Activated CD8-positive, alpha-beta memory T cell treated with anti-CD3 and anti-CD28 coated beads, Interleukin-2, amount 10 ng/mL, durations not matched to agents 7 days and 5 days (primary cell): ENCODE results near the gene ALAS1. TPM values are rescaled to one million over a fixed set of nuclear protein-coding genes. Genes with fewer than 3 reads are reported as not detected.
A peak's percentile ranks its signal among the peaks of the same experiment; 100 is the strongest.

Experiments
- ATAC-seq: fragments of 150-1000 bp; cut with Tn5 transposase; one replicate; pipeline ENCODE4 v1.10.0; 2021; ENCODE audit warnings: moderate library complexity
- CTCF ChIA-PET: fragments of 350-600 bp; sonication (Branson Sonifier 250); formaldehyde crosslinking; loops from one replicate; lab custom pipeline; 2021; ENCODE audit warnings: antibody characterized with exemption; lab: Charles Lee
- DNase-seq: peaks from one replicate; pipeline ENCODE4 v3.0.0-alpha.2; 2020
- H3K27ac Mint-ChIP-seq: one replicate; pipeline ENCODE4 v1.8.0; 2021; ENCODE audit warnings: mild to moderate bottlenecking, mixed read lengths
- H3K27me3 Mint-ChIP-seq: one replicate; pipeline ENCODE4 v1.8.0; 2021; ENCODE audit warnings: mixed read lengths
- H3K36me3 Mint-ChIP-seq: one replicate; pipeline ENCODE4 v1.8.0; 2021; ENCODE audit warnings: mild to moderate bottlenecking, mixed read lengths
- H3K4me1 Mint-ChIP-seq: one replicate; pipeline ENCODE4 v1.8.0; 2021; ENCODE audit warnings: mixed read lengths
- H3K4me3 Mint-ChIP-seq: one replicate; pipeline ENCODE4 v1.8.0; 2021; ENCODE audit warnings: mild to moderate bottlenecking, moderate library complexity, mixed read lengths
- H3K9me3 Mint-ChIP-seq: one replicate; pipeline ENCODE4 v1.8.0; 2022; ENCODE audit warnings: low read depth, mixed read lengths
- total RNA-seq, 2 experiments: library from RNA; stranded (reverse); gene quantifications; one replicate each; pipeline ENCODE4 v1.2.3, GENCODE V29; 2021

ALAS1 gene
- total RNA-seq, 2 experiments from 2014 or later = 61.3 to 84.2 TPM

DNA sequence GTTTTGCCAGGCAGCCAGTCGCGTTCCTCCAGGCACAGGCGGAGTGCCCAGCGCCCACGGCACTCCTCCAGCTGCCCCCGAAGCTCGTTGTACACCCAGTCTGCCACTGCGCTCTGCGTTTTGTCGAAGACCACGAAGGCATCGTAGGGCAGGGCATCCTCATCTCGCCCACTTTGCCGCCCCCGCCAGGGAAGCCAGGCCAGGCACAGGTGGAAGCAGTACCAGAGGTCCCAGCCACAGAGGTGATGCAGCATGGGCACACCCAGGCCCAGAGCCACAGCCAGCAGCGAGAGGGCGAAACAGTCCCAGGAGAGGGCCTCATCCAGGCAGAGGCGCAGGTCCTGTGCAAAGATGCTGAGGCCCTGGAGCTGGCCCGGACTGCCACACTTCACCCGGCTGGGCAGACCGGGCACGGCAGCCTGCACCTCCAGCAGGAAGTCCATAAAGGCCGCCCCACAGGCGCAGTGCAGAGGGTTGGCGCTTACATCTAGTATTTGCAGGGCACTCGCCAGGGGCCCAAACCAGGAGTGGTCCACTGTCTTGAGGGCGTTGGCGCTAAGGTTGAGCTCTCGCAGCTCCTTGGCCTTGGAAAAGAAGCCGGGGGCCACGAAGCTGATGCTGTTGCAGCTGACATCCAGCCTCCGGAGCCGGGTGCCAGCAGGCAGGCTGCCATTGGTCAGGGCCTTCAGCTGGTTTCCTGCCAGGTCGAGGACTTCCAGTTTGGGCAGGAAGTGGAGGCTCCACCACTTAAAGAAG is 23.8 kb downstream of the ALAS1 start:
- ATAC-seq (peak; percentile 58), DNase-seq (peak; percentile 86)
- peaks cover under 1% of the 10 kb centered on the region for H3K36me3 Mint-ChIP-seq
- H3K4me1 Mint-ChIP-seq = peaks cover 93% of the 10 kb centered on the region
- CTCF ChIA-PET = interaction anchor here (0.7 to 8.5 kb wide), 21 partner anchors 10 to 238 kb away, joined by 3 to 144 read pairs (median 8); partner anchors contain the start of genes GLYCTK, POC1A, PPM1M and RPL29
- H3K27ac Mint-ChIP-seq = peak overlapping the region; percentile 87
- H3K27me3 Mint-ChIP-seq = no peaks in the 10 kb centered on the region
- H3K9me3 Mint-ChIP-seq = no peaks in the 10 kb centered on the region
- peak overlapping the region; percentile 73 for H3K4me3 Mint-ChIP-seq

DNA sequence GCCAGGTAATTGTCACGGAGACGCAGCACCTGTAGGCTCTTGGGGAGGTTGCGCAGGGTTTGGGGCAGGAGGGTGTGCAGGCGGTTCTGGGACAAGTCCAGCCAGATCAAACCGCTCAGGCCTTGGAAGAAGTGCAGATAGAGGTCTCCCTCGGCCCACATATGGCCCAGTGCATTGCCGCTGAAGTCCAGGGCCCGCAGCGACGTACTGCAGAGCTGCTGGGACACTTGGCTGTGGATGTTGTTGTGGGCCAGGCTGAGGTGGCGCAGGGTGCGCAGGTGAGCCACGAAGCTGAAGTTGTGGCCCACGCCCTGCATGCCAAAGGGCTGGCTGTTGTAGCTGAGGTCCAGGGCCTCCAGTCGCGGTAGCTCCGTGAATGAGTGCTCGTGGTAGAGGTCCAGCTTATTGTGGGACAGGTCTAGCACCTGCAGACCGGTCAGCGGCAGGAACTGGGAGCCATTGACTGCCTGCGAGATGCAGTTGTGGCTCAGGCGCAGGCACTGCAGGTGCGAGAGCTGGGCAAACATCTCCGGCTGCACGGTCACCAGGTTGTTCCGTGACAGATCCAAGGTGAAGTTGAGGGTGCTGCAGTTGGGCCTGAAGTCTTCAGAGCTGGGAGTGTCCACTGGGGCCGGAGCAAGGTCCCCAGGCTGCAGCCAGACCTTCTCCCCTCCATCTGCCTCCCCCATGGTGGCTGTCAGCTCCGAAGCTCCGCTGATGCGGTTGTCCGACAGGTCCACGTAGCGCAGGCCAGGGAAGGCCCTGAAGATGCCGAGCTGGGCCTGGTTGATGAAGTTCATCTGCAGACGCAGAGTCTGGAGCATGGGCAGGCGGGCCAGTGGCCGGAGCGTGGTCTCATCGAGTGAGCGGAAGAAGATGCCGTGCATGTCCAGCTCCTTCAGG is 24.6 kb downstream of the ALAS1 start:
- ATAC-seq = no peak
- Mint-ChIP-seq H3K36me3 (no peaks in the 10 kb centered on the region), H3K27ac (peak overlapping the region; percentile 87), H3K9me3 (no peaks in the 10 kb centered on the region), H3K4me1 (peaks cover 86% of the 10 kb centered on the region), H3K27me3 (no peaks in the 10 kb centered on the region), H3K4me3 (peak overlapping the region; percentile 73)
- no peak for DNase-seq
- CTCF ChIA-PET = interaction anchor here (0.7 to 8.5 kb wide), 17 partner anchors 9 to 237 kb away, joined by 3 to 144 read pairs (median 8); partner anchors contain the start of genes GLYCTK, POC1A, PPM1M and RPL29

DNA sequence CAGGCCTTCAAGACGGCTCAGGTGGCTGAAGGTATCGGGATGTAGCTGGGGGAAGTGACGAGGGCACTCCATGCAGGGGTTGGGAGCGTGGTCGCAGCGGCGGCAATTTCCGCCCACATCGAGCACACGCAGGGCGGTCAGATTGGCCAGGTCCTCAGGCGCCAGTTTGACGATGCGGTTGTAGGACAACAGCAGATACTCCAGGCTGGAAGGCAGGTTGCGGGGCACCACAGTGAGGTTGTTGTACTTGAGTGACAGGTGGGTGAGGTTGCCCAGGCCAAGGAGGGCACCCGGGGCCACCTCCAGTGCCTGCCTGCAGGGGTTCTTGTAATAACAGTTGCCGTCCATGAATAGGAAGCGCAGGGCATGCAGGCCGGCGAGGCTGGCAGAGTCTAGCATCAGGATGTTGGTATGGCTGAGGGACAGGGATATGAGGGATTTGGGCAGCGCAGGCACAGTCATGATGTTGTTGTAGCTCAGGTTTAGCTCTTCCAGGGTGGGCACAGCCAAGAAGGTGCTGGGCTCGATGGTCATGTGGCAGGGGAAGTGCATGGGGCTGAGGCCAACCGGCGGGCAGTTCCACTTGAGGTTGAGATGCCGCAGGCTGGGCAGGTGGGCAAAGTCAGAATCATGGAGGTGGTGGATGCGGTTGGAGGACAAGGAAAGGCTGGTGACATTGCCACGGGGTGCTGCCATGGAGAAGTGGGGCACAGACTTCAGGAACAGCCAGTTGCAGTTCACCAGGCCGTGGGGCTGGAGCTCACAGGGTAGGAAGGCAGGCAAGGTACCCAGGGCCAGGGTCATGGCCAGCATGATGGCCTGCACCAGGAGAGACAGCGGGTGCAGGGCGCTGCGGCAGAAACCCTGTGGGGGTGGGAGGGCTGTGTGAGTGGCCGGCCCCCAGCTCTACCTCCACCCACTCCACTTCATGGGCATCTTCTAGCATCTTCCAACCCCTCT is 25.8 kb downstream of the ALAS1 start:
- Mint-ChIP-seq H3K4me3 (no peak overlapping the region), H3K36me3 (no peaks in the 10 kb centered on the region), H3K9me3 (no peaks in the 10 kb centered on the region), H3K27me3 (no peaks in the 10 kb centered on the region), H3K4me1 (peaks cover 76% of the 10 kb centered on the region), H3K27ac (peak overlapping the region; percentile 87)
- DNase-seq = no peak
- ATAC-seq = no peak
- CTCF ChIA-PET = interaction anchor here (1.3 to 8.5 kb wide), 7 partner anchors 8 to 223 kb away, joined by 3 to 144 read pairs (median 80); partner anchors contain the start of genes PPM1M, TWF2 and WDR82

DNA sequence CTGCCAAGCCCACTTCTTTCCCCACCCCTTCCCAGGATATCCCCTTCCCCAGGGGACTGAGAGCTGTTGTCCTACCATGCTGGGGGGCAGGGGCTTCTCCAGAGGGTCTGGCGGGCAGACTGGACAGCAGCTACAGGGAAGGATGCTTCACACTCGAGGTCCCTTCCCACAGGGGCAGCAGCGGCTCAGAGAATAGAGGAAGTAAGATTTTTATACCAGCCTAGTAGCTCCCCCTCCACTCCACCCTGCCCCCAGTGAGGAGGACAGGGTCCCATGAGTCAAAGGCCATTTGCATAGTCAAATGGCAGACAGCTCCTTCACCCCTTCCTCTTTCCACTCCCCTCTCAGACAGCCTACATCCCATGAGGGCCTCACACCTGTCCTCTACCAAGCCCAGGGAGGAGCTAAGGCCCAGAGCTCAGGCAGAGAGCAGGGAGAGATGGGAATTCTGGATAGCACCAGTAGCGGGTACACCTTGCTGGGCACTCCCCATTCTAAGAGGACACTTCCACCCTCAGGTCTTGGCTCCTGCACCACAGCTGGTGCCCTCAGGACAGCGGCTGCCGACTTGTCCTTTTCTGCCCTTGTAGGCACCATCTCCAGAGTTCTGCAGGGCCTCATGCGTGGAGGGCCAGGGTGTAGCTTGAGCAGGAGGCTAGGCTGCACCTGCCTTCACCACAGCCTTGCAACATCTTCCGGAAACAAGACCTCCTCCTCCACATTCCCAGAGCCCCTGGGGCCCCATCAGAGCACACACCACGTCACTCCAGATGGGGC is 27.7 kb downstream of the ALAS1 start, which contains the start of gene TLR9:
Gene TLR9, minus strand, starts transcription at position 194 of the 777 bp plus-strand sequence. Its CDS starts 116 bp downstream, at position 78.
- H3K36me3 Mint-ChIP-seq = peaks cover 11% of the 10 kb centered on the region
- ATAC-seq (peak; percentile 7), DNase-seq (no peak)
- H3K4me3 Mint-ChIP-seq = no peak within 1 kb of the TSS
- H3K27ac Mint-ChIP-seq = peak within 1 kb of the TSS; percentile 62
- no peaks in the 10 kb centered on the region for H3K27me3 Mint-ChIP-seq
- no peaks in the 10 kb centered on the region for H3K9me3 Mint-ChIP-seq
- CTCF ChIA-PET = interaction anchor here (0.9 to 8.5 kb wide), 7 partner anchors 11 to 114 kb away, joined by 3 to 80 read pairs (median 4); partner anchors contain the start of genes TWF2 and WDR82
- H3K4me1 Mint-ChIP-seq = peaks cover 59% of the 10 kb centered on the region

DNA sequence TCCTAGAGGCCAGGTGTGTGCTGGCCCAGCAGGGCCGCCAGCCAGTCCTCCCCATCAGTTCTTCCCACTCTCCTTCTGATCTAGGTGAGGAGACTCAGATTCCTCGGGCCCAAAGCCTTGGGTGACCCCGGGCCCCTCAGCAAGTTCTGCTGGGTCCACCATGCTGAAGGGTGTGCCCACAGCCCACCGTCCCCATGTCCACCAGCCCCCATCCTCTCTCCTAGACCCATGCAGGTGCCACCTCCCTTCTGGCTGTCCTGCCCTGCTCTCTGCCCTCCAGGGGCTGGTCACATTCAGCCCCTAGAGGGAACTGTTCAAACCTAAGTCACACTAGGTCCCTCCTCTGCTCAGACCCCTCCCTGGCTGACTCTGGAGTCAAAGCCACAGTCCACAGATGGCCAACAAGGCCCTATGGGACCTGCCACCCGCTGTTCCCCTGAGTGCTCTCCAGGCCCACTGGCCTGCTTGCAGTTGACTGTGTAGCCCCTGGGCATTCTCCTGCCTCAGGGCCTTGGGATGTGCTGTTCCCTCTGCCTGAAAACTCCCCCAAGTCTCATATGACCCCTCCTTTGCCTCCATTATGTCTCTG is 28.4 kb downstream of the ALAS1 start:
- H3K4me3 Mint-ChIP-seq = no peak overlapping the region
- H3K27me3 Mint-ChIP-seq = no peaks in the 10 kb centered on the region
- H3K36me3 Mint-ChIP-seq = peaks cover 15% of the 10 kb centered on the region
- no peaks in the 10 kb centered on the region for H3K9me3 Mint-ChIP-seq
- CTCF ChIA-PET = interaction anchor here (1.1 to 2.3 kb wide), 7 partner anchors 14 to 113 kb away, joined by 3 to 13 read pairs (median 4); partner anchors contain the start of gene WDR82
- peaks cover 53% of the 10 kb centered on the region for H3K4me1 Mint-ChIP-seq
- no peak for ATAC-seq
- DNase-seq = no peak
- H3K27ac Mint-ChIP-seq = peak overlapping the region; percentile 62

DNA sequence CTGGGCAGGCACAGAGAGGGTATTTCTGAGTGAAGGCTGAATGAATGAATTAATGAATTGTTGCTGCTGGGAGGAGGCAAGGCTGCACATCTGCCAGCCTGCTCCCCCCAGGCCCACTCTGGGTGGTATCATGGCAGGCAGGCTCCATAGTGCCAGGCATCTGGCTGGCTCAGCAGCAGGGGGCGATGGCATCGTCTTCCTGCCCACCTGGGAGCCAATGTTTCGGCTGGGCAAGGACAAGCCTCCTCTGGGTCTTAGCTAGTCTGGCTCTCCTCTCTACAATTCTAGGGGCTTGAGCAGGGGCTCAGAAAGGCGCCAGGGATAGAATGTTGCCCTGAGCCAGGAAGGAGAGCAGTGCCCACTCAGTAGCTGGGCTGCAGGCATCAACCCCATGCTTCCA is 29.2 kb downstream of the ALAS1 start:
- Mint-ChIP-seq H3K4me1 (peaks cover 51% of the 10 kb centered on the region), H3K27me3 (no peaks in the 10 kb centered on the region), H3K4me3 (no peak overlapping the region), H3K36me3 (peaks cover 20% of the 10 kb centered on the region), H3K27ac (no peak overlapping the region), H3K9me3 (no peaks in the 10 kb centered on the region)
- CTCF ChIA-PET = interaction anchor here (0.8 to 2.3 kb wide), 6 partner anchors 10 to 226 kb away, joined by 3 to 13 read pairs (median 3); no protein-coding TSS in a partner anchor
- no peak for ATAC-seq
- DNase-seq = no peak

DNA sequence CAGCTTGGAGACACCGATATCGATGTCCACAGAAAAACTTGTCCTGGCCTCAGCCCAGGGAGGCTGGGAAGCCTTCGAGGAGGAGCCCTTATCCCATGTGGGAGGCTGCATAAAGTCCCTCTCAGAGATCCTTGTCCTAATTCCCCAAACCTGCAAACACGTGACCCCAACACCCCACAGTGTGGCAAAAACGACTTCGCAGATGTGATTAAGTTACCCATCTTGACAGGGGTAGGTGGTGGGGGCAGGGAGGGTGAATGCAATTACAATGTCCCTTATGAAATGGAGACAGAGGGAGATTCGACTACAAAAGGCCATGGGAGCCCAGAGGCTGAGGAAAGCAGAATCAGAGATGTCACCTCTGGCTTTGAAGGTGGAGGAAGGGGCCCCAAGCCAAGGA is 29.8 kb downstream of the ALAS1 start:
- H3K4me1 Mint-ChIP-seq = peaks cover 51% of the 10 kb centered on the region
- ATAC-seq (no peak), DNase-seq (no peak)
- H3K9me3 Mint-ChIP-seq = no peaks in the 10 kb centered on the region
- no peak overlapping the region for H3K4me3 Mint-ChIP-seq
- CTCF ChIA-PET = interaction anchor here (0.8 to 1.6 kb wide), 4 partner anchors 10 to 109 kb away, joined by 3 to 4 read pairs (median 3); no protein-coding TSS in a partner anchor
- peaks cover 20% of the 10 kb centered on the region for H3K36me3 Mint-ChIP-seq
- H3K27ac Mint-ChIP-seq = peak overlapping the region; percentile 17
- H3K27me3 Mint-ChIP-seq = no peaks in the 10 kb centered on the region

DNA sequence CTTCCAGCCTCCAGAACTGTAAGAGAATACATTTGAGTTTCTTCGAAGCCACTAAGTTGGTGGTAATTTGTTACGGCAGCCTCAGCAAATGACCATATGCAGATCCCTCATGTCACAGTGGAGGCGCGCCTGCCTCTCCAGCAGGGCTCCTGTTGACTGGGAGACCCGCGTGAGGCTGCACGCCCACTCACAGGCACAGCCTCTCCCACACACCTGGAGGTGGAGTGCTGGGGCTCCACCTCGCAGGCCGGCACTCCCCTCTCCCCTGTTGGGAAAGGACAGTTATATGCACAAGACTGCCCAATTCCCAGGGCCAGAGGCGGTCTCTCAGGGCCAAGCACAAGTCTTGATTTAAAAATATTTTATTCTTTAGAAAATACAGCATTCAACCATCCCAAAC is 30.3 kb downstream of the ALAS1 start:
- no peak for DNase-seq
- Mint-ChIP-seq H3K27me3 (no peaks in the 10 kb centered on the region), H3K27ac (no peak overlapping the region), H3K4me3 (no peak overlapping the region), H3K9me3 (no peaks in the 10 kb centered on the region), H3K36me3 (peaks cover 20% of the 10 kb centered on the region), H3K4me1 (peaks cover 51% of the 10 kb centered on the region)
- no peak for ATAC-seq
- CTCF ChIA-PET = interaction anchor here (0.8 to 1.4 kb wide), 2 partner anchors 8 to 9 kb away, joined by 3 to 8 read pairs; no protein-coding TSS in a partner anchor

DNA sequence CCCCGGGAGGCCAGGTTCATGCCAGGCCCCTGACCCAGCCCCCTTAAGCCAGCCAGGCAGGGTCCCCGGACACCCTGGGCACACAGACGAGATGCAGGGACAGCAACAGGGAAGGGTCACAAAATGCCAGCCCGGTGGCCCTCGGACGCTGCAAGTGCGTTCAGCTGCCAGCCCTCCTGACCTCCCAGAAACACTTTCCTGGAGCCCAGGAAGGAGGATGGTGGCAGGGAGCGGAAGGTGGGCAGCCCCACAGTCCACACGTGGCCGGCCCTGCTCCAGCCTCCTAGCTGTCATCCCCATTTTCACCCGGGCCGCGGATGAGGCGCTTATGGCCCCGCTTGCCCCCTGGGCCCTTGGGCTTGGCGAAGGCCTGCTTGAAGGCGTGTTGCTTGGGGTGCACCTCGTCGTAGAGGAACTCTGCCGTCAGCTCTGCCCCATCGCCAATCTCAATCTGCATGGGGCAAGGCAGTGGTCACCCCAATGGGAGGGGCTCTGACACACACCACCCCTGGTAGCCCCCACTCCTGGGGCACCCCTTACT is 30.9 kb downstream of the ALAS1 start:
- Mint-ChIP-seq H3K27me3 (no peaks in the 10 kb centered on the region), H3K9me3 (no peaks in the 10 kb centered on the region), H3K27ac (no peak overlapping the region), H3K4me3 (no peak overlapping the region), H3K4me1 (peaks cover 49% of the 10 kb centered on the region), H3K36me3 (peaks cover 23% of the 10 kb centered on the region)
- CTCF ChIA-PET = interaction anchor here (0.6 to 1.4 kb wide), 3 partner anchors 9 to 110 kb away, joined by 3 to 8 read pairs (median 5); partner anchors contain the start of gene WDR82
- DNase-seq = no peak
- no peak for ATAC-seq

DNA sequence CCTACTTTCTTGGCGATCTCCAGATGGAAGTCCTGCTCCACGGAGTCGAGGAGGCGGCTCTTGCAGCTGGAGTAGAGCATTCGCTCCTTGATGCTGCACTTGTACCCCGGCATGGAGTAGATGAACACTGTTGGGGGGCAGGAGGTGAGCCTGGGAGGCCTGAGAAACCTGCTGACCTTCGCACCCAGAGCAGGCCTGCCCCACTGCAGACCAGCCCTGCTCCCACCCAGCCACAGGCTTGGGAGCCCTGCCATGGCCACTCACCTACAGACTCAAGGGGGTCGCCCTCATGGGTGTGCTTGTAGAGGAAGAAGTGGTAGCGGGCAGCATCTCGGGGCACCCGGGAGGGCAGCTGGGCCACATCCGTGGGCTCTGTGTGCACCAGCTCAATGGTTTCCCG is 31.7 kb downstream of the ALAS1 start:
- no peak overlapping the region for H3K27ac Mint-ChIP-seq
- ATAC-seq (no peak), DNase-seq (no peak)
- peaks cover 27% of the 10 kb centered on the region for H3K36me3 Mint-ChIP-seq
- no peaks in the 10 kb centered on the region for H3K9me3 Mint-ChIP-seq
- CTCF ChIA-PET = interaction anchor here (0.6 to 3.5 kb wide), 6 partner anchors 9 to 109 kb away, joined by 3 to 112 read pairs (median 6); partner anchors contain the start of genes TWF2 and WDR82
- no peaks in the 10 kb centered on the region for H3K27me3 Mint-ChIP-seq
- no peak overlapping the region for H3K4me3 Mint-ChIP-seq
- peaks cover 46% of the 10 kb centered on the region for H3K4me1 Mint-ChIP-seq

DNA sequence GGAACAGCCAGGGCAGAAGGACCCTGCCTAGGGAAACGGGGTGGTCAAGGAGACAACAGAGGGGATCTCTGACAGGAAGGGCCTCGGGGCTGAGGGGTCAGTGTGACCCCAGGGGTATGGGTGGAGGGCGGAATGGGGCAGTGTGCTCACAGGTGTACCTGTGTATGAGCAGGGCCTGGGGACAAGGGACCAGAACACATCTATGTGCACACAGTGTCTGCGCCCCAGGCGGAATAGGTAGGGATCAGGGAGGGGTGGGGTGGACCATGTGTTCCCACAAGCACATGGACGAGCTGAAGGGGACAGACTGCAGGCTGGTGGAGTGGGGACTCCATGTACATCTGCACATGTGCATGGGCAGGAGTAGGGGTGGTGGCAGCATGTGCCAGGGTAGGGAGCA is 32.5 kb downstream of the ALAS1 start:
- H3K27me3 Mint-ChIP-seq = no peaks in the 10 kb centered on the region
- DNase-seq (no peak), ATAC-seq (no peak)
- CTCF ChIA-PET = interaction anchor here (0.6 to 6.5 kb wide), 15 partner anchors 10 to 216 kb away, joined by 3 to 112 read pairs (median 11); partner anchors contain the start of genes GLYCTK, PPM1M and WDR82
- peaks cover 44% of the 10 kb centered on the region for H3K4me1 Mint-ChIP-seq
- H3K27ac Mint-ChIP-seq = no peak overlapping the region
- peaks cover 29% of the 10 kb centered on the region for H3K36me3 Mint-ChIP-seq
- H3K4me3 Mint-ChIP-seq = no peak overlapping the region
- H3K9me3 Mint-ChIP-seq = no peaks in the 10 kb centered on the region
